ENCODE measurements around the gene KAZN.

Gene KAZN

GRCh38 chr1:14970115-14970798, 371.8 kb downstream of the KAZN start:
- H2AFZ ChIP-seq (ENCODE audit: low read length), result no peak overlapping the region
- H3K27ac ChIP-seq (ENCODE audit: low read depth, low read length, poor library complexity, severe bottlenecking), result no peak overlapping the region
- no peak overlapping the region for H3K9ac ChIP-seq (ENCODE audit: low read length)
- H3K9me2 ChIP-seq (ENCODE audit: low read depth, low read length), result no peaks in the 10 kb centered on the region
- no peaks in the 10 kb centered on the region for H4K20me1 ChIP-seq (ENCODE audit: insufficient read depth, low read length)
- H3F3A ChIP-seq (ENCODE audit: insufficient read depth, low read length), result no peaks in the 10 kb centered on the region
- no peaks in the 10 kb centered on the region; the same call in 1 of the 2 replicates for H3K27me3 ChIP-seq (ENCODE audit: insufficient read depth, low read length)
- no peak for TF ChIP-seq EZH2 (IDR thresholded peaks at IDR 0.05; ENCODE audit: borderline replicate concordance, low read length)
- TF ChIP-seq, protein P1, sequence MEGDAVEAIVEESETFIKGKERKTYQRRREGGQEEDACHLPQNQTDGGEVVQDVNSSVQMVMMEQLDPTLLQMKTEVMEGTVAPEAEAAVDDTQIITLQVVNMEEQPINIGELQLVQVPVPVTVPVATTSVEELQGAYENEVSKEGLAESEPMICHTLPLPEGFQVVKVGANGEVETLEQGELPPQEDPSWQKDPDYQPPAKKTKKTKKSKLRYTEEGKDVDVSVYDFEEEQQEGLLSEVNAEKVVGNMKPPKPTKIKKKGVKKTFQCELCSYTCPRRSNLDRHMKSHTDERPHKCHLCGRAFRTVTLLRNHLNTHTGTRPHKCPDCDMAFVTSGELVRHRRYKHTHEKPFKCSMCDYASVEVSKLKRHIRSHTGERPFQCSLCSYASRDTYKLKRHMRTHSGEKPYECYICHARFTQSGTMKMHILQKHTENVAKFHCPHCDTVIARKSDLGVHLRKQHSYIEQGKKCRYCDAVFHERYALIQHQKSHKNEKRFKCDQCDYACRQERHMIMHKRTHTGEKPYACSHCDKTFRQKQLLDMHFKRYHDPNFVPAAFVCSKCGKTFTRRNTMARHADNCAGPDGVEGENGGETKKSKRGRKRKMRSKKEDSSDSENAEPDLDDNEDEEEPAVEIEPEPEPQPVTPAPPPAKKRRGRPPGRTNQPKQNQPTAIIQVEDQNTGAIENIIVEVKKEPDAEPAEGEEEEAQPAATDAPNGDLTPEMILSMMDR (IDR thresholded peaks at IDR 0.05; ENCODE audit: low read length), result no peak
- 0 out of 2 replicates have a peak, but pooled peaks cover 2% of the 10 kb centered on the region for H3K9me3 ChIP-seq (ENCODE audit: low read length)
- no peak overlapping the region for H3K4me2 ChIP-seq (ENCODE audit: low read length)
- H3K4me1 ChIP-seq (ENCODE audit: insufficient read depth, low read length, severe bottlenecking), result peaks cover 9% of the 10 kb centered on the region
- no peak overlapping the region for H3K4me3 ChIP-seq (ENCODE audit: low read depth, low read length, poor library complexity, severe bottlenecking)
- H3K79me2 ChIP-seq (ENCODE audit: insufficient read depth, low read length), result no peaks in the 10 kb centered on the region
- no peaks in the 10 kb centered on the region; the same call in 1 of the 2 replicates for H3K36me3 ChIP-seq (ENCODE audit: insufficient read depth, low read length)

GRCh38 chr1:14970799-14971141, 372.3 kb downstream of the KAZN start:
- 0 out of 2 replicates have a peak, but pooled peaks cover 2% of the 10 kb centered on the region for H3K9me3 ChIP-seq (ENCODE audit: low read length)
- H3K27me3 ChIP-seq (ENCODE audit: insufficient read depth, low read length), result no peaks in the 10 kb centered on the region; the same call in 1 of the 2 replicates
- H3K27ac ChIP-seq (ENCODE audit: low read depth, low read length, poor library complexity, severe bottlenecking), result no peak overlapping the region
- H3K79me2 ChIP-seq (ENCODE audit: insufficient read depth, low read length), result no peaks in the 10 kb centered on the region
- H3K9ac ChIP-seq (ENCODE audit: low read length), result no peak overlapping the region
- H2AFZ ChIP-seq (ENCODE audit: low read length), result no peak overlapping the region
- no peaks in the 10 kb centered on the region; the same call in 1 of the 2 replicates for H3K36me3 ChIP-seq (ENCODE audit: insufficient read depth, low read length)
- no peak overlapping the region for H3K4me2 ChIP-seq (ENCODE audit: low read length)
- H3K4me1 ChIP-seq (ENCODE audit: insufficient read depth, low read length, severe bottlenecking), result peaks cover 9% of the 10 kb centered on the region
- no peaks in the 10 kb centered on the region for H4K20me1 ChIP-seq (ENCODE audit: insufficient read depth, low read length)
- H3F3A ChIP-seq (ENCODE audit: insufficient read depth, low read length), result no peaks in the 10 kb centered on the region
- no peak overlapping the region for H3K4me3 ChIP-seq (ENCODE audit: low read depth, low read length, poor library complexity, severe bottlenecking)
- no peaks in the 10 kb centered on the region for H3K9me2 ChIP-seq (ENCODE audit: low read depth, low read length)
- no peak for TF ChIP-seq EZH2 (IDR thresholded peaks at IDR 0.05; ENCODE audit: borderline replicate concordance, low read length)
- TF ChIP-seq, protein P1 (IDR thresholded peaks at IDR 0.05; ENCODE audit: low read length), result no peak

DNA sequence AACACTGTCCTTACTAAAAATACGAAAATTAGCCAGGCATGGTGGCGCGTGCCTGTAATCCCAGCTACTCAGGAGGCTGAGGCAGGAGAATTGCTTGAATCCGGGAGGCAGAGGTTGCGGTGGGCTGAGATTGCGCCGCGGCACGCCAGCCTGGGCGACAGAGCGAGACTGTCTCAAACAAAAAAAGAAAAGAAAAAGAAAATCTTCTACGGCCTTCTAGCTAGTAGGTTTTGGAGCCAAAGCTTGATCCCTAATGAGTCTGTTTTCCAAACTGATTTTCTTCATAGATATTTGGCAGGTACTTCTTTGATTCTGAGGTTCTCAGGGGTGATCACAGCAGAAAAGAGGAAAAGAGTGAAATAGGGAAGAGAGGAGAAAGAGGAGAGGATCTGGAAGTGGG, 372.7 kb downstream of the KAZN start:
- H3K4me2 ChIP-seq (ENCODE audit: low read length), result no peak overlapping the region
- H3K4me3 ChIP-seq (ENCODE audit: low read depth, low read length, poor library complexity, severe bottlenecking), result no peak overlapping the region
- 0 out of 2 replicates have a peak, but pooled peaks cover 2% of the 10 kb centered on the region for H3K9me3 ChIP-seq (ENCODE audit: low read length)
- TF ChIP-seq EZH2 (IDR thresholded peaks at IDR 0.05; ENCODE audit: borderline replicate concordance, low read length), result no peak
- TF ChIP-seq, protein P1 (IDR thresholded peaks at IDR 0.05; ENCODE audit: low read length), result no peak
- no peak overlapping the region for H2AFZ ChIP-seq (ENCODE audit: low read length)
- no peaks in the 10 kb centered on the region; the same call in 1 of the 2 replicates for H3K27me3 ChIP-seq (ENCODE audit: insufficient read depth, low read length)
- no peaks in the 10 kb centered on the region for H3F3A ChIP-seq (ENCODE audit: insufficient read depth, low read length)
- H3K9ac ChIP-seq (ENCODE audit: low read length), result no peak overlapping the region
- no peaks in the 10 kb centered on the region for H3K79me2 ChIP-seq (ENCODE audit: insufficient read depth, low read length)
- H4K20me1 ChIP-seq (ENCODE audit: insufficient read depth, low read length), result no peaks in the 10 kb centered on the region
- no peaks in the 10 kb centered on the region; the same call in 1 of the 2 replicates for H3K36me3 ChIP-seq (ENCODE audit: insufficient read depth, low read length)
- peaks cover 9% of the 10 kb centered on the region for H3K4me1 ChIP-seq (ENCODE audit: insufficient read depth, low read length, severe bottlenecking)
- no peak overlapping the region for H3K27ac ChIP-seq (ENCODE audit: low read depth, low read length, poor library complexity, severe bottlenecking)
- H3K9me2 ChIP-seq (ENCODE audit: low read depth, low read length), result no peaks in the 10 kb centered on the region
